Measurements from ENCODE around the gene SIGLEC9. TPM values are rescaled to one million over a fixed set of nuclear protein-coding genes. Genes with fewer than 3 reads are reported as not detected.
A peak's percentile ranks its signal among the peaks of the same experiment; 100 is the strongest.

Gene SIGLEC9
- total RNA-seq, result 1 to 10 TPM in 3 of 4 donors, under 1 TPM in 1; 0.62 to 9.2 (median 4.0) TPM

GRCh38 chr19:51124729-51125128 lies at the start of gene SIGLEC9:
Gene SIGLEC9, plus strand, starts transcription at chr19:51124906. Its CDS starts 69 bp downstream, at chr19:51124975.
- peak; percentile 39 for ATAC-seq
- no peaks in the 10 kb centered on the region for H3K9me3 ChIP-seq
- H3K27me3 ChIP-seq, result peaks cover 50% of the 10 kb centered on the region
- no peaks in the 10 kb centered on the region for H3K4me1 ChIP-seq
- H3K36me3 ChIP-seq, result no peaks in the 10 kb centered on the region
- peak within 1 kb of the TSS in 1 of 2 donors; percentile 30 for H3K4me3 ChIP-seq
- TF ChIP-seq POLR2AphosphoS5 (IDR thresholded peaks at IDR 0.05) (no peak), POLR2A (IDR thresholded peaks at IDR 0.05) (peak; percentile 27 to 41), EP300 (IDR thresholded peaks at IDR 0.05) (no peak)
- TF ChIP-seq, protein P1, sequence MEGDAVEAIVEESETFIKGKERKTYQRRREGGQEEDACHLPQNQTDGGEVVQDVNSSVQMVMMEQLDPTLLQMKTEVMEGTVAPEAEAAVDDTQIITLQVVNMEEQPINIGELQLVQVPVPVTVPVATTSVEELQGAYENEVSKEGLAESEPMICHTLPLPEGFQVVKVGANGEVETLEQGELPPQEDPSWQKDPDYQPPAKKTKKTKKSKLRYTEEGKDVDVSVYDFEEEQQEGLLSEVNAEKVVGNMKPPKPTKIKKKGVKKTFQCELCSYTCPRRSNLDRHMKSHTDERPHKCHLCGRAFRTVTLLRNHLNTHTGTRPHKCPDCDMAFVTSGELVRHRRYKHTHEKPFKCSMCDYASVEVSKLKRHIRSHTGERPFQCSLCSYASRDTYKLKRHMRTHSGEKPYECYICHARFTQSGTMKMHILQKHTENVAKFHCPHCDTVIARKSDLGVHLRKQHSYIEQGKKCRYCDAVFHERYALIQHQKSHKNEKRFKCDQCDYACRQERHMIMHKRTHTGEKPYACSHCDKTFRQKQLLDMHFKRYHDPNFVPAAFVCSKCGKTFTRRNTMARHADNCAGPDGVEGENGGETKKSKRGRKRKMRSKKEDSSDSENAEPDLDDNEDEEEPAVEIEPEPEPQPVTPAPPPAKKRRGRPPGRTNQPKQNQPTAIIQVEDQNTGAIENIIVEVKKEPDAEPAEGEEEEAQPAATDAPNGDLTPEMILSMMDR (IDR thresholded peaks at IDR 0.05), result no peak
- 60% methylated on average over 2 of the region's 14 CpGs; no CpG with 5 or more reads in 1 of the 2 donors for WGBS, 2 donors (ENCODE audit: low coverage in 1 of 2)
- H3K27ac ChIP-seq, result peak within 1 kb of the TSS in 3 of 4 donors; percentile 7 to 62 (median 54)

- H3K4me1 ChIP-seq, result no peaks in the 10 kb centered on the region
- ATAC-seq, result no peak
- WGBS, 2 donors (ENCODE audit: low coverage in 1 of 2), result 77 to 92% methylated on average over 5 of the region's 5 CpGs
- H3K27me3 ChIP-seq, result peaks cover 69% of the 10 kb centered on the region
- H3K9me3 ChIP-seq, result peaks cover 0 to 23% (median 0%) of the 10 kb centered on the region in 3 donors
- no peaks in the 10 kb centered on the region for H3K36me3 ChIP-seq
- H3K27ac ChIP-seq, result no peak overlapping the region
- no peak overlapping the region for H3K4me3 ChIP-seq
- TF ChIP-seq POLR2AphosphoS5 (IDR thresholded peaks at IDR 0.05), result no peak
- TF ChIP-seq, protein P1 (IDR thresholded peaks at IDR 0.05), result no peak
- no peak for TF ChIP-seq POLR2A (IDR thresholded peaks at IDR 0.05)
- TF ChIP-seq EP300 (IDR thresholded peaks at IDR 0.05), result no peak
Observed at GRCh38 chr19:51075998-51076397, 48.7 kb upstream of the SIGLEC9 start.

- no peak overlapping the region for H3K4me3 ChIP-seq
- TF ChIP-seq POLR2AphosphoS5 (IDR thresholded peaks at IDR 0.05) (no peak), POLR2A (IDR thresholded peaks at IDR 0.05) (no peak), EP300 (IDR thresholded peaks at IDR 0.05) (no peak)
- TF ChIP-seq, protein P1 (IDR thresholded peaks at IDR 0.05), result no peak
- ATAC-seq, result no peak
- H3K36me3 ChIP-seq, result no peaks in the 10 kb centered on the region
- H3K4me1 ChIP-seq, result no peaks in the 10 kb centered on the region
- H3K27ac ChIP-seq, result no peak overlapping the region
- H3K9me3 ChIP-seq, result peaks cover 0 to 23% (median 0%) of the 10 kb centered on the region in 3 donors
- 73 to 100% methylated on average over 1 to 10 of the region's 14 CpGs for WGBS, 2 donors (ENCODE audit: low coverage in 1 of 2)
- peaks cover 73% of the 10 kb centered on the region for H3K27me3 ChIP-seq
Observed at GRCh38 chr19:51076631-51077213, 48.0 kb upstream of the SIGLEC9 start.

DNA sequence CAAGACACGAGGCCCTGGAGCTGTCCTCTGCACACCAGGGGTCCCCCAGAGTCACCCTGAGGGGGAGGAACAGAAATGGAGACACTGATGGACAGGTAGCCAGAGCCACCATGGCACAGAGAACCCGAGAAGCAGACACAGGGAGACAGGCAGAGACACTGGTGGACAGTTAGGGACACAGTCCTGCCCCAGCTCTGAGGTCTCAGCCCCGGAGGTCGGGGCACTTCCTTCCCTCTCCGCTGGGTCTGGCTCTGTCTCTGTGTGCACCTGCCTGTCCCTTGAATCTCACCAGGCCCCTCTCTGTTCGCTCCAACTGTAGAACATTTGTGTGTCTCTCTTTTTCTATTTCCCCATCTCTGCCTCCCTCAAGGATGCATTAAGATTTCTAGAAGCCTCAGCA lies 46.6 kb upstream of the SIGLEC9 start:
- peaks cover 0 to 19% (median 0%) of the 10 kb centered on the region in 3 donors for H3K9me3 ChIP-seq
- TF ChIP-seq POLR2AphosphoS5 (IDR thresholded peaks at IDR 0.05), result no peak
- TF ChIP-seq, protein P1 (IDR thresholded peaks at IDR 0.05), result no peak
- no peak for TF ChIP-seq POLR2A (IDR thresholded peaks at IDR 0.05)
- no peak for TF ChIP-seq EP300 (IDR thresholded peaks at IDR 0.05)
- H3K4me1 ChIP-seq, result no peaks in the 10 kb centered on the region
- no peak for ATAC-seq
- 59 to 82% methylated on average over 4 to 5 of the region's 6 CpGs for WGBS, 2 donors (ENCODE audit: low coverage in 1 of 2)
- no peaks in the 10 kb centered on the region for H3K36me3 ChIP-seq
- H3K27me3 ChIP-seq, result peaks cover 78% of the 10 kb centered on the region
- no peak overlapping the region for H3K4me3 ChIP-seq
- H3K27ac ChIP-seq, result no peak overlapping the region

- Histone ChIP-seq H3K9me3 (peaks cover 0 to 13% (median 0%) of the 10 kb centered on the region in 3 donors), H3K36me3 (no peaks in the 10 kb centered on the region), H3K27ac (no peak overlapping the region), H3K4me1 (no peaks in the 10 kb centered on the region), H3K4me3 (no peak overlapping the region), H3K27me3 (peaks cover 80% of the 10 kb centered on the region)
- TF ChIP-seq, protein P1 (IDR thresholded peaks at IDR 0.05), result no peak
- no peak for TF ChIP-seq POLR2AphosphoS5 (IDR thresholded peaks at IDR 0.05)
- no peak for TF ChIP-seq POLR2A (IDR thresholded peaks at IDR 0.05)
- TF ChIP-seq EP300 (IDR thresholded peaks at IDR 0.05), result no peak
- whole genome bisulfite sequencing, 2 donors (ENCODE audit: low coverage in 1 of 2), result no CpG with 5 or more reads among the region's 6 CpGs
- no peak for ATAC-seq
Observed at GRCh38 chr19:51078731-51079130, 46.0 kb upstream of the SIGLEC9 start.

All from gastroesophageal sphincter (tissue), 4 donors.